Neural cell (in vitro differentiated cells): ENCODE results near the gene TNS4. TPM values are rescaled to one million over a fixed set of nuclear protein-coding genes. Genes with fewer than 3 reads are reported as not detected.

Source experiments
- H2AFZ ChIP-seq: fragments of 200-600, 300-800 bp; sonication (generic), shearing (Covaris generic); 2 replicates; pipeline ENCODE4 v1.6.0; 2014; ENCODE audit warnings: low read depth, mild to moderate bottlenecking, antibody characterized with exemption, low read length, moderate library complexity
- H3F3A ChIP-seq: fragments of 200-600 bp; shearing (Covaris generic); 2 replicates; pipeline ENCODE4 v1.6.1; 2016; ENCODE audit warnings: mild to moderate bottlenecking, moderate library complexity, mixed read lengths, antibody characterized with exemption, low read length; ENCODE audit not compliant: insufficient read depth, poor library complexity, severe bottlenecking
- H3K27ac ChIP-seq: fragments of 200-600, 300-800 bp; sonication (generic), shearing (Covaris generic); 2 replicates; pipeline ENCODE4 v1.5.1; 2014; ENCODE audit warnings: mild to moderate bottlenecking, low read length, moderate library complexity
- H3K27me3 ChIP-seq: fragments of 300-800, 200-600 bp; sonication (generic), shearing (Covaris generic); 2 replicates; pipeline ENCODE4 v1.6.0; 2014; ENCODE audit warnings: mild to moderate bottlenecking, low read depth, low read length, moderate library complexity; ENCODE audit not compliant: insufficient read depth
- H3K36me3 ChIP-seq: fragments of 300-800, 200-600 bp; sonication (generic), shearing (Covaris generic); 2 replicates; pipeline ENCODE4 v1.5.1; 2014; ENCODE audit warnings: mild to moderate bottlenecking, antibody characterized with exemption, low read length, moderate library complexity; ENCODE audit not compliant: insufficient read depth
- H3K4me2 ChIP-seq: fragments of 300-800, 200-600 bp; sonication (generic), shearing (Covaris generic); 2 replicates; pipeline ENCODE4 v1.6.0; 2014; ENCODE audit warnings: mild to moderate bottlenecking, low read length
- H3K4me3 ChIP-seq: fragments of 300-800, 200-600 bp; sonication (generic), shearing (Covaris generic); 2 replicates; pipeline ENCODE4 v1.5.1; 2014; ENCODE audit warnings: mild to moderate bottlenecking, low read length, moderate library complexity
- H3K79me2 ChIP-seq: fragments of 200-600 bp; shearing (Covaris generic); replicated peaks from 2 replicates; pipeline ENCODE4 v1.6.0; 2014; ENCODE audit warnings: mild to moderate bottlenecking, low read length, moderate library complexity; ENCODE audit not compliant: insufficient read depth
- H3K9ac ChIP-seq: fragments of 300-800, 200-600 bp; sonication (generic), shearing (Covaris generic); 2 replicates; pipeline ENCODE4 v1.6.1; 2016; ENCODE audit warnings: mild to moderate bottlenecking, low read length, mixed read lengths
- H3K9me2 ChIP-seq: fragments of 200-600 bp; shearing (Covaris generic); 2 replicates; pipeline ENCODE4 v1.6.1; 2016; ENCODE audit warnings: mild to moderate bottlenecking, low read length, mixed read lengths; ENCODE audit not compliant: insufficient read depth
- H3K9me3 ChIP-seq: fragments of 200-600, 300-800 bp; sonication (generic), shearing (Covaris generic); 2 replicates; pipeline ENCODE4 v1.6.1; 2016; ENCODE audit warnings: mild to moderate bottlenecking, mixed run types, low read length, moderate library complexity, mixed read lengths
- H4K20me1 ChIP-seq: fragments of 200-600 bp; shearing (Covaris generic); 2 replicates; pipeline ENCODE4 v1.6.1; 2016; ENCODE audit warnings: mild to moderate bottlenecking, mixed run types; ENCODE audit not compliant: insufficient read depth
- CTCF ChIP-seq: fragments of 450-650 bp; IDR thresholded peaks from 2 replicates; pipeline ENCODE4 v1.5.1; 2014; ENCODE audit warnings: antibody characterized with exemption, mild to moderate bottlenecking, moderate library complexity; ENCODE audit not compliant: poor library complexity, severe bottlenecking
- EP300 ChIP-seq: fragments of 450-650 bp; conservative IDR thresholded peaks from 2 replicates; pipeline ENCODE4 v1.6.1; 2014; ENCODE audit warnings: antibody characterized with exemption, mild to moderate bottlenecking, moderate library complexity; ENCODE audit not compliant: poor library complexity, severe bottlenecking
- EZH2 ChIP-seq: fragments of 200-600, 300-800 bp; shearing (Covaris generic), sonication (generic); IDR thresholded peaks from 2 replicates; pipeline ENCODE4 v1.6.1; 2014; ENCODE audit warnings: antibody characterized with exemption, low read length, borderline replicate concordance, mild to moderate bottlenecking; ENCODE audit not compliant: insufficient read depth, poor library complexity, severe bottlenecking
- MXI1 ChIP-seq: fragments of 450-650 bp; conservative IDR thresholded peaks from 2 replicates; pipeline ENCODE4 v1.6.1; 2014; ENCODE audit warnings: antibody characterized with exemption, mild to moderate bottlenecking; ENCODE audit not compliant: poor library complexity, severe bottlenecking
- POLR2AphosphoS5 ChIP-seq: IDR thresholded peaks from 2 replicates; pipeline ENCODE4 v1.6.1; 2012
- RAD21 ChIP-seq: fragments of 450-650 bp; conservative IDR thresholded peaks from 2 replicates; pipeline ENCODE4 v1.6.1; 2014; ENCODE audit warnings: antibody characterized with exemption, mild to moderate bottlenecking, moderate library complexity
- SMC3 ChIP-seq: fragments of 450-650 bp; conservative IDR thresholded peaks from 2 replicates; pipeline ENCODE4 v1.6.1; 2014; ENCODE audit warnings: antibody characterized with exemption, mild to moderate bottlenecking, moderate library complexity; ENCODE audit not compliant: poor library complexity
- TAF1 ChIP-seq: IDR thresholded peaks from 2 replicates; pipeline ENCODE4 v1.6.1; 2012; ENCODE audit warnings: low read depth
- polyA plus RNA-seq: library from polyadenylated mRNA; depleted of rRNA; stranded (reverse); fragments of >200 nt; gene quantifications from 2 replicates; pipeline ENCODE4 v1.2.3, GENCODE V29; 2014
- TF ChIP-seq, protein P1 (sequence below): IDR thresholded peaks from 2 replicates; pipeline ENCODE4 v1.6.1; 2012; ENCODE audit warnings: borderline replicate concordance

The TNS4 gene
- polyA plus RNA-seq, 1 donor from 2014 or later: not detected

GRCh38 chr17:40524243-40524965 lies 23.0 kb upstream of the TNS4 start:
- Histone ChIP-seq H3K9ac (no peak overlapping the region), H3F3A (no peaks in the 10 kb centered on the region), H3K4me2 (no peak overlapping the region), H2AFZ (no peak overlapping the region), H3K4me3 (no peak overlapping the region), H3K36me3 (no peaks in the 10 kb centered on the region), H3K9me3 (no peaks in the 10 kb centered on the region), H3K27ac (no peak overlapping the region), H3K9me2 (no peaks in the 10 kb centered on the region), H3K27me3 (no peaks in the 10 kb centered on the region), H4K20me1 (no peaks in the 10 kb centered on the region), H3K79me2 (no peaks in the 10 kb centered on the region)
- TF ChIP-seq EZH2 (no peak), TAF1 (no peak), POLR2AphosphoS5 (no peak), SMC3 (no peak), CTCF (no peak), EP300 (no peak), MXI1 (no peak), RAD21 (no peak)
- TF ChIP-seq, protein P1, sequence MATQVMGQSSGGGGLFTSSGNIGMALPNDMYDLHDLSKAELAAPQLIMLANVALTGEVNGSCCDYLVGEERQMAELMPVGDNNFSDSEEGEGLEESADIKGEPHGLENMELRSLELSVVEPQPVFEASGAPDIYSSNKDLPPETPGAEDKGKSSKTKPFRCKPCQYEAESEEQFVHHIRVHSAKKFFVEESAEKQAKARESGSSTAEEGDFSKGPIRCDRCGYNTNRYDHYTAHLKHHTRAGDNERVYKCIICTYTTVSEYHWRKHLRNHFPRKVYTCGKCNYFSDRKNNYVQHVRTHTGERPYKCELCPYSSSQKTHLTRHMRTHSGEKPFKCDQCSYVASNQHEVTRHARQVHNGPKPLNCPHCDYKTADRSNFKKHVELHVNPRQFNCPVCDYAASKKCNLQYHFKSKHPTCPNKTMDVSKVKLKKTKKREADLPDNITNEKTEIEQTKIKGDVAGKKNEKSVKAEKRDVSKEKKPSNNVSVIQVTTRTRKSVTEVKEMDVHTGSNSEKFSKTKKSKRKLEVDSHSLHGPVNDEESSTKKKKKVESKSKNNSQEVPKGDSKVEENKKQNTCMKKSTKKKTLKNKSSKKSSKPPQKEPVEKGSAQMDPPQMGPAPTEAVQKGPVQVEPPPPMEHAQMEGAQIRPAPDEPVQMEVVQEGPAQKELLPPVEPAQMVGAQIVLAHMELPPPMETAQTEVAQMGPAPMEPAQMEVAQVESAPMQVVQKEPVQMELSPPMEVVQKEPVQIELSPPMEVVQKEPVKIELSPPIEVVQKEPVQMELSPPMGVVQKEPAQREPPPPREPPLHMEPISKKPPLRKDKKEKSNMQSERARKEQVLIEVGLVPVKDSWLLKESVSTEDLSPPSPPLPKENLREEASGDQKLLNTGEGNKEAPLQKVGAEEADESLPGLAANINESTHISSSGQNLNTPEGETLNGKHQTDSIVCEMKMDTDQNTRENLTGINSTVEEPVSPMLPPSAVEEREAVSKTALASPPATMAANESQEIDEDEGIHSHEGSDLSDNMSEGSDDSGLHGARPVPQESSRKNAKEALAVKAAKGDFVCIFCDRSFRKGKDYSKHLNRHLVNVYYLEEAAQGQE: no peak

DNA sequence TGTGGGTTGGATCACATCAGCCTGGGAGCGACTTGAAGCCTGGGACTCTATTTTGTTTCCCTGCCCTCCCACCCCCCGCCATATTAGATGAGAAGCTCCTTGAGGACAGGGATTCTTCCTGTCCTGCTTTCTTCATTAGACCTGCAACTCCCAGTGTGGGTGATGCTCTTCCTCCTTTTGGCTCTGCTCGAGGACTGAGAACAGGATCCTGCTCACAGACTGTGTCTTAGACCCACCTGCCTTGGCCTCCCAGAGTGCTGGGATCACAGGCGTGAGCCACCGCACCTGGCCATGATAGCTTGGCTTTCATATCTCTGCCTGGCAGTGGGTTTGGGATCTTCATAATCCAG lies 21.5 kb upstream of the TNS4 start:
- Histone ChIP-seq H3F3A (no peaks in the 10 kb centered on the region), H3K36me3 (no peaks in the 10 kb centered on the region), H3K9me2 (no peaks in the 10 kb centered on the region), H2AFZ (no peak overlapping the region), H3K9me3 (no peaks in the 10 kb centered on the region), H3K27ac (no peak overlapping the region), H3K4me2 (no peak overlapping the region), H4K20me1 (no peaks in the 10 kb centered on the region), H3K9ac (no peak overlapping the region), H3K27me3 (no peaks in the 10 kb centered on the region), H3K79me2 (no peaks in the 10 kb centered on the region), H3K4me3 (no peak overlapping the region)
- TF ChIP-seq, protein P1: no peak
- TF ChIP-seq CTCF: no peak
- no peak for TF ChIP-seq TAF1
- no peak for TF ChIP-seq RAD21
- TF ChIP-seq MXI1: no peak
- TF ChIP-seq POLR2AphosphoS5: no peak
- TF ChIP-seq EZH2: no peak
- no peak for TF ChIP-seq SMC3
- no peak for TF ChIP-seq EP300
